ENCODE data around the gene AFP.

DNA sequence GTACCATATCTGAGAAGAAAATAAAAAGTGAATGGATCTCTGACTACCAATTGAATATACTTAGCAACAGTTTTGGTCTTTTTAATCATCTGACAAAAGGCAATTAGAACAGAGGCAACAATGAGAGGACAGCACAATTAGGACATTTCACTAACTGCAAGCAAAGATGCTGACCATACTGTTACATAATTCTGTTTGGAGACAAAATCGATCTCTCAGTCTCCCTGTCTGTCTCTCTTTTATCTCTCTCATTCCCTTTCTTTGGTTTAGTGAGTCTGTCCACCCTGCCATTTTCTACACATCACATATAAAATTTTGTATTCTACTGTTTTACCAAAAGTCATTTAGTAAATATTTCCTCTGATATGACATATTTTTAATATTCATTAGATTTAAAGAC lies 43.3 kb downstream of the AFP start:
- TF ChIP-seq, protein P1, sequence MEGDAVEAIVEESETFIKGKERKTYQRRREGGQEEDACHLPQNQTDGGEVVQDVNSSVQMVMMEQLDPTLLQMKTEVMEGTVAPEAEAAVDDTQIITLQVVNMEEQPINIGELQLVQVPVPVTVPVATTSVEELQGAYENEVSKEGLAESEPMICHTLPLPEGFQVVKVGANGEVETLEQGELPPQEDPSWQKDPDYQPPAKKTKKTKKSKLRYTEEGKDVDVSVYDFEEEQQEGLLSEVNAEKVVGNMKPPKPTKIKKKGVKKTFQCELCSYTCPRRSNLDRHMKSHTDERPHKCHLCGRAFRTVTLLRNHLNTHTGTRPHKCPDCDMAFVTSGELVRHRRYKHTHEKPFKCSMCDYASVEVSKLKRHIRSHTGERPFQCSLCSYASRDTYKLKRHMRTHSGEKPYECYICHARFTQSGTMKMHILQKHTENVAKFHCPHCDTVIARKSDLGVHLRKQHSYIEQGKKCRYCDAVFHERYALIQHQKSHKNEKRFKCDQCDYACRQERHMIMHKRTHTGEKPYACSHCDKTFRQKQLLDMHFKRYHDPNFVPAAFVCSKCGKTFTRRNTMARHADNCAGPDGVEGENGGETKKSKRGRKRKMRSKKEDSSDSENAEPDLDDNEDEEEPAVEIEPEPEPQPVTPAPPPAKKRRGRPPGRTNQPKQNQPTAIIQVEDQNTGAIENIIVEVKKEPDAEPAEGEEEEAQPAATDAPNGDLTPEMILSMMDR (IDR thresholded peaks at IDR 0.05; ENCODE audit: low read depth, low read length), result no peak
- no peak for TF ChIP-seq POLR2A (IDR thresholded peaks at IDR 0.05; ENCODE audit: extremely low read depth, insufficient read length)

Data from NB4 (cell line).